GM18907 (cell line): Measurements from ENCODE around the gene C17orf113.

Experiments
- ATAC-seq: cut with Tn5 transposase; IDR thresholded peaks from one replicate; pipeline ENCODE4 v1.9.1; 2021; ENCODE audit warnings: mild to moderate bottlenecking, moderate library complexity; ENCODE audit not compliant: unreplicated experiment

The C17orf113 gene

DNA sequence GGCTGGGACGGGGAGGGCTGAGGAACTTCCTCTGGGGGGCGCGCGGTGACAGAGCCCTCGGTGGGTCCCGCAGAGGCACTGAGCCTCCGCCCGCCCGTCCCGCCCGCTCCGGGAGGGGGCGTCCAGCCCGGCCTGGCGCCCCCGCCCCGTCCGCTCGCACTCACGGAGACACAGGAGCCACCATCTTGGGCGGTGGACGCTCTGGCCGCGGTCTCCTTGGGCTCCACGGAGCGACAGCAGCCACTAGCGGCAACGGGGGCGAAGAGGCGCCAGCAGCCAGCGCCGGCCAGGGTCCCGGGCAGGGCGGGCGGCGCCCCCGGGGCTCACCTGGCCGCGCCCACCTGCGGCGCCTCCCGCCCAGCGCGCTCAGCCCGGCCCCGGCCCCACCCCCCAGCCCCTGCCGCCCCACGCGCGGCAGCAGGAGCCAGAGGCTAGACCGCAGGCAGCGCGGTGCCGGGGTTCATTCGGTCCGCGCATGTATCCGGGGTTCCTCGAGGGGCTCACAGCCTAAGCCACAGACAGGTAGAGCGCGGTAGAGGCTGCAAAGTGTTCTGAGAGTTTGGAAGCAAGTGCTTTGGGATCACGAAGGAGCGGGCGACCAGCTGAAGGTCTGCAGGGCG lies at the start of gene C17orf113:
Gene C17orf113, minus strand, starts transcription at position 209 of the 620 bp plus-strand sequence. CDS start 7,225 bp downstream, outside the sequence.
- ATAC-seq, result peak; percentile 51

DNA sequence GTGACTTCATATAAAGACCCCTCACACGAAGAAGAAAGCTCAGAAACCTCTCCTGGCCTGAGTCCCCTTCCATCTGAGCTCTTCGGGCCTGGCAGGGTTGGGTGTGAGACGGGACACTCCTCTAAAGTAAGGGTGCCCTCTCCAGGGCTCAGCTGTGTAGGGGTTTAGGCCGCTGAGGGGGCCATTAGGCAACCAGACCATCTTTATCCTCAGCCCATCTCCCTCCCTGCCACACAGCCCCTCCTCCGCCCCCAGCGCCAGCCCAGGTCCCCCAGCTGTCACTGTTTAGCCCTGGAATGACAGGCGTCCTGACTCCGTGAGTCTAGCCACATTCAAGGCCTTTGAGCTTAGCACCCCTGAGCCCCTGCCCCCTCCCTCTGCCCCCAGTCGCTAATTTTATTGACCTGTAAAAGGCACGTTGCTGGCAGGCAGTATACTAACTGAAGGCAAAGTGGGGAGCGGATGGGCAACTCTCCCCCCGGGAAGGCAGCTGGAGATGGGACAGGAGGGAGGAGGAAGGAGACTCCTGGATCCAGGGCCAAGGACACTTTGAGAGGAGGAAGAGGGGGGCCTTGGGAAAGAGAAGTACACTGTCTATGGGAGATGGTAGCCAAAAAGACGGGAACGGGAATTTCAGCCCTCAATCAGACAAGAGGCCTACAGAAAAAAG lies 48.5 kb upstream of the C17orf113 start:
- ATAC-seq, result no peak

GRCh38 chr17:42097691-42098631 lies 47.6 kb upstream of the C17orf113 start, which contains the start of gene ZNF385C:
Gene ZNF385C (minus strand): TSS chr17:42098473. CDS start chr17:42063056, 35,417 bp downstream.
- ATAC-seq, result no peak

GRCh38 chr17:42096360-42097111 lies 46.1 kb upstream of the C17orf113 start:
- no peak for ATAC-seq

- ATAC-seq, result no peak
Observed at GRCh38 chr17:42094375-42095069, 44.1 kb upstream of the C17orf113 start.

- ATAC-seq, result no peak
Observed at GRCh38 chr17:42092939-42093338, 42.5 kb upstream of the C17orf113 start.

GRCh38 chr17:42090964-42091790 lies 40.8 kb upstream of the C17orf113 start:
- no peak for ATAC-seq

- no peak for ATAC-seq
Observed at GRCh38 chr17:42088736-42089135, 38.3 kb upstream of the C17orf113 start.

- ATAC-seq, result no peak
Observed at GRCh38 chr17:42087736-42088705, 37.6 kb upstream of the C17orf113 start.

DNA sequence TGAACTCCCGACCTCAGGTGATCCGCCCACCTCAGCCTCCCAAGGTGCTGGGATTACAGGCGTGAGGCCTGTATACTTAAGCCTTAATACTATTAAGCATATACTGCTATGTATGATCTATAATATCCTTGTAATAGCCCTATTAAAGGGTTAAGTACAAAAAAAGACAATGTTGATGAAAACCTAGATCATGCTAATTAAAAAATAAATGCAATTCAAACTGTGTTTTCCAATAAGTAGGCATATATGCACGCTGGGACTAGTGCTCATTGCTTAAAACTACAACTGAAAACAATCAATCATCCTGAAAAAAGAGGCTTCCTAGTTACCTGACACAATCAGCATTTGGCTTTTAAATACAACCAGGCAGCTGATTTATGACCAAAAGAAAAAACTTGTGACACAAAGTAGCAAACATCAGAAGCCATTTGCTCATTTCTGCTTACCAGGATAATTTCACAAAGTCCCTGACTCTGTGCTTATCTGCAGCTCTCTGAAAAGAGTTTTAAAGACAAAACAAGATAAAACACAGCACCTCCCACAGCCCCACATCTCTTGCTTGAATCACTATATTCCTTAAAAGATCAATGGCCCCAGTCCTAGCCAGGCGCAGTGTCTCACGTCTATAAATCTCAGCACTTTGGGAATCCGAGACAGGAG lies 36.8 kb upstream of the C17orf113 start:
- ATAC-seq, result no peak

DNA sequence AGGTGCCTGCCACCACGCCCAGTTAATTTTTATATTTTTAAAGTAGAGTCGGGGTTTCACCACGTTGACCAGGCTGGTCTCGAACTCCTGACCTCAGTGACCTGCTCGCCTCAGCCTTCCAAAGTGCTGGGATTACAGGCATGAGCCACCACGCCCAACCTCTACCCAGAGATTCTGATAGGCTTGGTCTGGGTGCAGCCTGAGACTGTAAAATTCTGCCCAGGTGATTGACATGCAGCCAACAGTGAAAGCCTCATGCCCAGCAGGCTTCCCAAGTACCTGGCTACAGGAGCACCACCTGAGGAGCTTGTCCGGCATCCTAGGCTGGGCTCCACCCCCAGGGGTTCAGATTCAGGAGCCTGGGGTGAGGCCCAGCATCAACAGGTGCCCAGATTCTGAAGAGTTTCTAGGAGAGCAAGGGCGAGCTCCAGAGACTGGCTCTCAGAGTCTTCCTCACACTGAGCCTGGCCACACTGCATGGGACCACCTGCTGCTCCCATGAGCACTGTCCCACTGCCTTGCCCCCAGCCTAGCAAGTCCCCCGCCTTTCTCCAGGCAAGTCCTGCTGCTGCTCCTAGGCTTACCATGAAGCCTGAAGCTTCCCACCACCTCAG lies 31.2 kb upstream of the C17orf113 start:
- ATAC-seq, result no peak

- no peak for ATAC-seq
Observed at GRCh38 chr17:42079541-42079940, 29.1 kb upstream of the C17orf113 start.

- no peak for ATAC-seq
Observed at GRCh38 chr17:42078396-42079043, 28.1 kb upstream of the C17orf113 start.

- no peak for ATAC-seq
Observed at GRCh38 chr17:42077755-42078154, 27.4 kb upstream of the C17orf113 start.

DNA sequence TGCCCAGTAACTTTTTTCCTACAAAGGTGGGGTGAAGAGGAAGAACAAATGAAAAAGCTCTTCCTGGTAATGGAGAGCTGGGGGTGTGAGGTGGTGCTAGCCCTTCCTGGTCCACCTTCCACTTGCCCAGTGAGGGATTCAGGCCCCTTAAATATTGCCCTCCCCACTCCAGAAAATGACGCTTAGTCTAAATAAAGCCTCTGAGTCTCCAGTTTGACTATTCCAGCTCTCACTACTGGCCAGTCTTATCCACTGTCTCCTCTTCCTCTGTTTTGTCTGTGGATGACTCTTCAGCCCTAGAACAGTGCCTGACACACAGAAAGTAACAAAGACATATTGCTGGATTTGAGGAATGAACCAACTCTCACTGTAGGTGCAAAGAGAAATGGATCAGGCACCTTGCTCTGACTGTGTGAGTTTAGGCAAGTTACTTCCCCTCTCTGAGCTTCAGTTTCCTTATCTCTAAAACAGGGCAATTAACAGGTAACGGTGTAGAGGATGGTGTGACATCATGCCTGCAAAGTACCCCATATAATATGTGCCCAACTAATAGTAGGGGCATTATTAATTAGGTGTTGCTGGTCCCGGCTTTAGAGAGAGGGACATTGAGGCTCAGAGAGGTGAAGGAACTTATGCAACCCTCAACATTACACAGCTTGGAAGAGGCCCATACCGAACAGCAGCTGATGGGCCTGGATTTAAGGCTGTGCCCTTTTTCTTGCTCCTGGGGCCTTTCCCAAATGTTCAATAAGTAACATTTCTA lies 26.6 kb upstream of the C17orf113 start:
- no peak for ATAC-seq

DNA sequence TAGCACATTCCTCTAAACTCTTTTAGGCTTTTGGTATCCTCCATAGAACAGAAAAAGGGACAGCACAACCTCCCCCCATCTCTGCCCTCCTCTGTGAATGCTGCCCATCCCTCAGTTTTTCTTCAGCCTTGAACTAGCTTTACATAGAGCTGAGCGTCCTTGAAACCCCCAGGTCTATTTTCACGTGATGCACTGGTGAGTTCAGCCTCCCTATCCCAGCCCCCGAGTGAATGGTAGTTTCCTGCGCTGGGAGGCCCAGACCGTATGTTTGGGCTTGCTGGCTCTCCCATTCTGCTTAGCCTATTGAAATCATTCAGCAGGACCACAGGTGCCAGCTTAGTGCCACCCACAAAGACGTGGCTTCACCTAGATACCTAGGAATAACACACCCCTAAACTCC lies 25.4 kb upstream of the C17orf113 start:
- ATAC-seq, result no peak
